ENCODE results near the gene NDEL1. TPM values are rescaled to one million over a fixed set of nuclear protein-coding genes. Genes with fewer than 3 reads are reported as not detected.

NDEL1 gene
- total and polyA plus RNA-seq, 3 donors from 2014 or later = 51.2 to 85.4 (median 73.1) TPM

DNA sequence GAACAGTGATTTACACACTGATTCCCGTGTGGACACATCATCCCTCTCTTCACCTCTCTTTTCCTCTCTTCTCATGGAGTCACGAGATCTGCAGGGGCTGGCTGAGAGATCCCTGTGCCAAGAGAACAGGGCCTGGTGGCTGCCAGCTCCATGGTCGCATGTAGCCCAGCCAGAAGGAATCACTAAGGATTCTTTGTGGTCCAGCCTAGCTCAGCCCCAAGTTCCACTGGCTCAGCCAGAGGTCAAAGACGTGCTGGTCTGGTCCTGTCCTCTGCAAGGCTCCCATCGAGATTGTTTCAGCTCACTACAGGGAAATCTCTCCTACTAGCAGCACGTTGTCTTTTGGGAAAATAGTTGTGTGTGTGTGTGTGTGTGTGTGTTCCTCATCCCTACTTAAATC is 66.4 kb downstream of the NDEL1 start:
- no peak for DNase-seq
- Histone ChIP-seq H3K27me3 (no peaks in the 10 kb centered on the region), H3K9me3 (no peaks in the 10 kb centered on the region), H3K27ac (no peak overlapping the region), H3K4me1 (peaks cover 12% of the 10 kb centered on the region), H3K36me3 (ENCODE audit: low read depth, missing control alignments) (no peaks in the 10 kb centered on the region), H3K4me3 (no peak overlapping the region)
- TF ChIP-seq CTCF (IDR thresholded peaks at IDR 0.05) = no peak
- TF ChIP-seq POLR2A (IDR thresholded peaks at IDR 0.05) = no peak
- intact Hi-C loops (cut with DNase I; ENCODE audit: low total_unique reads) = no loop called here
- WGBS, 2 donors = 82 to 89% methylated on average over 6 of the region's 6 CpGs

GRCh38 chr17:8503368-8503767 is 67.7 kb downstream of the NDEL1 start:
- no peak overlapping the region for H3K27ac ChIP-seq
- peaks cover 12% of the 10 kb centered on the region for H3K4me1 ChIP-seq
- TF ChIP-seq CTCF (IDR thresholded peaks at IDR 0.05) (no peak), POLR2A (IDR thresholded peaks at IDR 0.05) (no peak)
- H3K9me3 ChIP-seq = no peaks in the 10 kb centered on the region
- H3K27me3 ChIP-seq = no peaks in the 10 kb centered on the region
- no peaks in the 10 kb centered on the region for H3K36me3 ChIP-seq (ENCODE audit: low read depth, missing control alignments)
- H3K4me3 ChIP-seq = no peak overlapping the region
- intact Hi-C loops (cut with DNase I; ENCODE audit: low total_unique reads) = no loop called here
- WGBS, 2 donors = 75 to 76% methylated on average over 6 of the region's 6 CpGs
- DNase-seq = no peak

DNA sequence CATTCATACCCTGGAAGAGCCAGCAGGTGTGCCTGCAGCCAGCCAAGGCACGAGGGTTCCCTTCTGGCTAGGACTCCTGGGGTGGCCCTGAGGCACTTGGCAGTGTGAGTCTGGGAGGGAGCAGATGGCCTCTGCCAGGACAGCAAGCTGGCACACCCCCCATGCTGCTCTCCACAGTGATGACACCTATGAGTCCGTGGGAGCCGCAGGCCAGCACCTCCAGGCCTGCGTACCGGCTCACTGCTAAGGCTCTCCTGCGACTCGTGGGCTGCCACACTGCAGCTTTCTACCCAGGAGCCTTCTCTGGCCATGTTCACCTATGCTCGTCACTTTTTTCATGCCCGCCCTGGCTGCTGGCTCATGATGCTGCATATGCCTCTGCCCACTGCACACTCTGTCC is 68.1 kb downstream of the NDEL1 start:
- WGBS, 2 donors = 85 to 93% methylated on average over 7 to 9 of the region's 9 CpGs
- DNase-seq = no peak
- Histone ChIP-seq H3K27ac (no peak overlapping the region), H3K4me1 (peaks cover 12% of the 10 kb centered on the region), H3K36me3 (ENCODE audit: low read depth, missing control alignments) (no peaks in the 10 kb centered on the region), H3K9me3 (no peaks in the 10 kb centered on the region), H3K4me3 (no peak overlapping the region), H3K27me3 (no peaks in the 10 kb centered on the region)
- intact Hi-C loops (cut with DNase I; ENCODE audit: low total_unique reads) = no loop called here
- TF ChIP-seq POLR2A (IDR thresholded peaks at IDR 0.05) (no peak), CTCF (IDR thresholded peaks at IDR 0.05) (no peak)

- DNase-seq = no peak
- peaks cover 4% of the 10 kb centered on the region for H3K4me1 ChIP-seq
- intact Hi-C loops (cut with DNase I; ENCODE audit: low total_unique reads) = no loop called here
- no peaks in the 10 kb centered on the region for H3K9me3 ChIP-seq
- H3K36me3 ChIP-seq (ENCODE audit: low read depth, missing control alignments) = no peaks in the 10 kb centered on the region
- no peak overlapping the region for H3K4me3 ChIP-seq
- WGBS, 2 donors = 91 to 94% methylated on average over 18 of the region's 18 CpGs
- no peak overlapping the region for H3K27ac ChIP-seq
- H3K27me3 ChIP-seq = no peaks in the 10 kb centered on the region
- TF ChIP-seq CTCF (IDR thresholded peaks at IDR 0.05) (no peak), POLR2A (IDR thresholded peaks at IDR 0.05) (no peak)
These were observed 69.0 kb downstream of the NDEL1 start for GRCh38 chr17:8504460-8505207.

GRCh38 chr17:8506145-8506544 is 70.5 kb downstream of the NDEL1 start:
- Histone ChIP-seq H3K36me3 (ENCODE audit: low read depth, missing control alignments) (no peaks in the 10 kb centered on the region), H3K27ac (no peak overlapping the region), H3K4me3 (no peak overlapping the region), H3K9me3 (no peaks in the 10 kb centered on the region), H3K4me1 (no peaks in the 10 kb centered on the region), H3K27me3 (no peaks in the 10 kb centered on the region)
- no peak for DNase-seq
- intact Hi-C loops (cut with DNase I; ENCODE audit: low total_unique reads) = no loop called here
- WGBS, 2 donors = 91% methylated on average over 14 of the region's 14 CpGs
- TF ChIP-seq CTCF (IDR thresholded peaks at IDR 0.05) = no peak
- TF ChIP-seq POLR2A (IDR thresholded peaks at IDR 0.05) = no peak
